Activated T-helper 1 cell treated with Interleukin-2 at 50 U/mL for 16 hours (primary cell): ENCODE data around the gene TIRAP.
"Not testable (repeated sequence)": the region's sequence is repeated elsewhere in the genome, so short reads cannot be mapped to it uniquely, and the experiment has no call there.

Experiments used
- DNase-seq: peaks from one replicate; pipeline ENCODE4 v3.0.0-alpha.2; 2020; ENCODE audit warnings: low read depth

Gene TIRAP

GRCh38 chr11:126284829-126285228 is 1.9 kb downstream of the TIRAP start:
- DNase-seq: peak; percentile 69

DNA sequence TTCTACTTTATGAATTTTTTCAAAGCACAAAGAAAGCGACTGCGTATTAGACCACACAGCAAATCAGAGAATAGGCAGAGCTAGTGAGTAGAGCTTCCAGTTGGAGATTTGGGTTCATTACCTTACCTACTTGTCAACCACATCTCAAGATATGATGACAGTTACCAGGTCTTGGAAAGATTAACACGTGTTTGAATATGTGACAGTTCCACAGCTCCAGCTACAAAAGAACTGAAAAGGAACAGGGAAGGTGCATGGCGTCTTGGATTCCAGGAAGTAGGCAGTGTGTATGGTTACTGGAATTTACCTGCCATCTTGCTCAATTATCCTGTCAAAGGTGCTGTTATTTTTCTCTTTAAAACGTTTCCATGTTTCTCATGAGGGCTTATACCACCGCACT is 5.3 kb downstream of the TIRAP start:
- DNase-seq: no peak

- no peak for DNase-seq
Observed at GRCh38 chr11:126290887-126291286, 8.0 kb downstream of the TIRAP start.

DNA sequence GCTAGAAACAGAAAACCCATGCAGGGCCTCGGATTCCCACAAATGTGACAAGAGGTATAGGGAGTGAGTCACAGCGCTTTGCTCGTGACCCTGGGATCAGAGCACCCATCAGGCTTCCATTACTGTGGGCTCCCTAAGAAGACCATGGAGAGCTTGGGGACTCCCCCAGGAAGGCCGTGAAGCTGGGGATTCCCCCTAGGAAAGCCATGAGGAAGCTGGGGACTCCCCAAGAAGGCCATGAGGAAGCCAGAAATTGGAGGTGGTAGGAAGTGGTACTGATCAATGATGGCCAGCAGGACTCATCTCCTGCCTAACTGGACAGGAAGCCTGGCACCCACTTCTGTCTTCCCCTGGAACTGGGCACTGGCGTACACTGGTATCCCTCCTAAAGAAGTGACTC is 10.8 kb downstream of the TIRAP start:
- no peak for DNase-seq

- no peak for DNase-seq
Observed at GRCh38 chr11:126297004-126297403, 14.1 kb downstream of the TIRAP start.

DNA sequence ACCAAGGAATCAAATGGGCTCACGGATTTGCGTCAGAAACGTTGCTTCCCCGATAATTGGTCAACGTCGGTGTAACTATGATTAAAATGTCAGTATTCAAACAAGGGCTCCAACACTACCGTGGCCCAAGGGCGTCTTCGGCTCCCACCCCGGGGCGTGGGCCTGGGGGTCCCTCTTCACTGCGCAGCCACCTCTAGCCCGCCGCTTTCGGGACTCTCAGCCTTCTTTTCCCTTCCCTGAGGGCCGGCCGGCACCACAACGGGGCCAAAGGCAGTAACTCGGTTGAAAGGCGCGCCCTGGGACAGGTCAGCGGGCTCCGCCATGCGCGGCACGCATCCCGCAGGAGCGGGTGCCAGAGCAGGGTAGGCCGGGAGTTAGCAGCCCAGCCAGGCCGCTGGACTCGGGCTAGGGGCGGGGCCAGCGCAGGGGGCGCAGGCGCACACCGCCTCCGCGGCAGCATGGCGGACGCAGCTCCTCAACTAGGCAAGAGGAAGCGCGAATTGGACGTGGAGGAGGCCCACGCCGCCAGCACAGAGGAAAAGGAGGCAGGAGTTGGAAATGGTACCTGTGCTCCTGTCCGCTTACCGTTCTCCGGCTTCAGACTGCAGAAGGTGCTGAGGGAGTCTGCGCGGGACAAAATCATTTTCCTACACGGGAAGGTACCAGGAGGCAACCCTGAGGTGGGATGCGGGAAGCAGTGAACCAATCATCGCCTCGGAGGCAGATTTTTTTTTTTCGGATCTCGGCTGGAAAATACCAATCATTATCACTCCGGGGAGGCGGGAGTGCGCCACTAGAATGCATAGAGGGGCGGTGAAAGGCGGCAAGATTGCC is 20.9 kb downstream of the TIRAP start, which contains the start of gene DCPS:
Gene DCPS (plus strand): TSS at position 438 of the 834 bp plus-strand sequence. CDS start 21 bp downstream, at position 459.
- peak; percentile 81 for DNase-seq

DNA sequence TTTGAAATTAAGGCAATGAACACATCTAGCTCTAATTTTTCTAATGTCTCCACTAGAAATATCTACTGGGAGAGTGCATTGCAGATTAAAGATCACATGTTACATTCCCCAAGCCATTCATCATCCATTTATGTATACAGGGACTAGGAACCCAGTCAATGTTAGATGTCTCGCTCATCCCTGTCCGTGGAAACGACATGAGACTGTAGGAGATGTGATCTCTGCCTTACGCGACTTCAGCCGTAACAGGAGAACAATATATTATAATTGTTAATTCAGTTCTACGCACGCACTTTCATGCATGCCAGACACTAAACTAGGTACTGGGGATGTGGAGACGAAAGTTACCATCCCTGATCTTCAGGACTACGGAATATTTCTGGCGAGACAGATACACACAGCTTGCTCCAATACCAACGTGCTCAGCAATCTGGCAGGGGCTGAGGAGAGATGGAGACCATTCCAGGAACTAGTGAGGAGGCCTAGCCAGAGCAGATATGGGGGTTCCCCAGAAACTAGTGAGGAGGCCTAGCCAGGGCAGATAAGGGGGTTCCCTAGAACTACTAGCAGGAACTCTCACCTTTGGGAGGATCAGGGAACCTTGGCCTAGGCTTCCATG is 21.7 kb downstream of the TIRAP start:
- DNase-seq: no peak

- DNase-seq: no peak
Observed at GRCh38 chr11:126305699-126306098, 22.8 kb downstream of the TIRAP start.

DNA sequence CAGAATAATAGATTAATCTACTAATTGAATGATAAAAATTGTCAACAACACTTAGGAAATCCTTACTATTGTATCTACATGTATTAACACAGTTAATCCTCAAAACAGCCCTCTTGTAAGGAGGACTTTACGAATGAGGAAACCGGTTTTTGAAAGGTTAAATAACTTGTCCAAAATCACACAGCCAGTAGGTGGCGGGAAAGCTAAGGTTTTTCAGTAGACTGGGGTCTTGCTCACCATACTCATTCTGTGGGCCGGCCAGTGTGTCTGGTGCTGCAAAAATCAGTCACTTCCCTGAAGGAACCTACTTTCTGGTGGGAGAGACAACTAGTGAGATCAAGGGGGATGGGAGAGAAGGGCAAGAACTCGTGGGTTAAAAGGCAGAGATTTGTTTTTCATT is 24.8 kb downstream of the TIRAP start:
- no peak for DNase-seq

DNA sequence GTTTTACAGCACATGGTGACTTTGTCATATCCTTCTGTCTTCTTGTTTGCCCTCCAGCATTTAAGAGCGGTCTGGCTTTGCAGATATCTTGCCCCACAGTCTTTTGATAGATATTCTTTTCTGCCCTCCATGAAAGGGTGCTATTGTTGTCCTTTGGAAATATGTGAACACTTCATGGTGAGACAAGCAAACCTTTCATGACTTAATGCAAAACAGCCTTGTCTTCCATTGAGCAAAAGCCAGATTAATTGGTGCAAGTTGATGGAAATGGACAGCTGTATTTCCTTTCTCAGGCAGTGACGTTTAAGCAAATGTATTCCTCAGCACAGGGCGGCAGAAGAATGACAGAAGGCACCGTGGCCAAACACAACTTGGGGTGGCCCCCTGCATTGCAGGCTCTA is 25.4 kb downstream of the TIRAP start:
- no peak for DNase-seq

- not testable (repeated sequence) for DNase-seq
Observed at GRCh38 chr11:126308771-126309170, 25.9 kb downstream of the TIRAP start.

DNA sequence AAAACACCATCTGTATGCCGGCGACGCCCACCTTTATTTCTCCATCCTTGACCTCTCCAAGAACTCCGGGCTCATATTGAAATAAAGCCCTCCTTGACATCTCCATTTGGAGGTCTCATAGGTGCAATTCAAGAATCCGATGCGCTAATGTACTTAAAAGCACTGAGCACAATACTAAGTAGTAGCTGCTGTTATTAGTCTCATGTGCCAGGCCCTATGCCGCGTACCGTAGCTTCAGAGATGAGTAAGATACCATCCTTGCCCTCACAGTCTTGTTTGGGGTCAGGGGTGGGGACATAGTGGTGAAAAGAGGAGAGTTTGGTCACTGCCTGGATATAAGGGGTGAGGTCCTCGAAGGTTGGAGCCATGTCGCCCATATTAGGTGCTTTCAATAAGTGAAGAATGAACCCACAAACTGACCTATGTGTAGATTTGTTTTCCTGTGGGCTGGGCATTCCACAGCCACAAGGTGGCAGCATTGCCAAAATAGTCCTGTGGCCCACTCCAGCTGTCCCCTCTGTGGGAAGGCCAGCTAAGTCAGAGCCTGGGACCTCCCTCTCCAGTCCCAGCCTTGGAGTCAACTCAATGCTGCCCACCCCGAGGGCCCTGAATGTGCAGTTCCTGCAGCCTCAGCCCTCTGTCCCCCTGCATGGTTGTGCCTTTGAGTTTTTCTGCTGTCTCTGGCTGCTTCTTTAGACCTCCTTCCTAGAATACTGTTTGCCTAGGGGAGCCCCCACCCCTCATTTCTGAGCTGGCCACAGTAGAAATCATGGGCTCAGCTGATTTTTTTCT is 27.5 kb downstream of the TIRAP start:
- DNase-seq: peak; percentile 25

DNA sequence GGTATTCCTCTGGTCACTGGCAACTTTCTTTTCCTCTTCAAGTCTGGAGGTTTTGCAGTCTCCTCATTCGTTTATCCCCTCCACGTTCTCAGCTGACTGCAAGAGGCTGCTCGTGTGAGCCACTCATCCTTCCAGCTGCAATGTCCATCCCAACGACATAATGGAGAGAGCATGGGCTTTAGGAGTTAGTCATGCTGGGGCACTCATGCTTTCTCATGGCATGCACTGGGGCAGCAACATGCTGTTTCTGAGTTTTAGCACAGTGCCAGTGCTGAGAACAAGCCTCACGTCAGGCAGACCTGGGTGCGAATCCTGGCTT is 28.1 kb downstream of the TIRAP start:
- DNase-seq: no peak

GRCh38 chr11:126311401-126312291 is 28.8 kb downstream of the TIRAP start:
- no peak for DNase-seq

DNA sequence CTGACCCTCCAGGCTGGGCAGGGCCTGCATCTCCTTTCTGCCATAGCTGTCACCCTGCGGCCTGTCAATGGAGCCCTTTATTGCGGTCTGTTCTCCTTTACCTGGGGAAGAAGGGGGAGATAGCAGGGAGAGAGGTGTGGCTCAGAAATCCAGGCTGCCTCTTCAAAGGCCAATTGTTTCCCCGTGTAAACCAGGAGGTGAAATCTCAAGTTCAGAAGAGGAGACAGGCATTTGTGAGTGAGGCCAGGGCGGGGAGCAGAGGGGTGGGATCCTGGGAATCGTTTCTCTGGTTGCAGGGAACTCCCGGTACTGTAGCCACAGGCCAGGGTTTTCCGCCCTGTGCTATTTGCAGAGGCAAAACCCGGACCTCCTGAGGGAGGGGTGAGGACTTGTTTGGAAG is 30.1 kb downstream of the TIRAP start:
- DNase-seq: no peak

DNA sequence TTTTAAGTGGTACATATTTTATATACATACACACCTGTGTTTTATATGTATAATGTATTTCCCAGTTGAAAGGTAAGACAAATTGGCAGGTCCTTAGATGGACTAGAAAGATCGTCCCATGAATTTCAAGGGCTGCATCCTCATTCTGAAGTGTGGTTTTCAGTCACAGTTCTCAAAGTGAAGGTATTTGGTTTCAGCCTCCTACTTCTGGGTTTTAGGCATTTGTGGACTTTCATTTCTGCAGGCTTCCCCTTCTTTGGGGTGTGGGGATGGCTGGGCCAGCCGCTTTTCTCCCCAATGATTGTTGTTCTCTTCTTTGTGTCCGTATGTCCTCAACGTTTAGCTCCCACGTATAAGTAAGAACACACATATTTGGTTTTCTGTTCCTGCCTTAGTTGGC is 30.9 kb downstream of the TIRAP start:
- no peak for DNase-seq

DNA sequence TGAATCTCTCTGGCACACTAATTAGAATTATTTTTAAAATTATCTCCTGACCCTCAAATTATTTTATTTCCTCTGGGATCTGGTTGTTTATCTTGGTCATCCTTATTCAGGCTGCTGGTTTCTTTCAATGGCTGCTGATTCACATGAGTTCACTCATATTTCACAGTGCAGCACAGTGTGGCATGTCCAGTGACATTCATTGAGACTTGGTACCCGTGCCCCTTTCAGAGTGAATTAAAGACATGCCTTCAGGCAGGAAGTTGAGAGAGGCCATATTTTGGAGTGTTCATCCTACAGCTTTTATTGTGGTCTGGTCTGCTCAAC is 34.5 kb downstream of the TIRAP start:
- DNase-seq: no peak

- no peak for DNase-seq
Observed at GRCh38 chr11:126317756-126318573, 35.1 kb downstream of the TIRAP start.

GRCh38 chr11:126318574-126319373 is 35.9 kb downstream of the TIRAP start:
- no peak for DNase-seq

DNA sequence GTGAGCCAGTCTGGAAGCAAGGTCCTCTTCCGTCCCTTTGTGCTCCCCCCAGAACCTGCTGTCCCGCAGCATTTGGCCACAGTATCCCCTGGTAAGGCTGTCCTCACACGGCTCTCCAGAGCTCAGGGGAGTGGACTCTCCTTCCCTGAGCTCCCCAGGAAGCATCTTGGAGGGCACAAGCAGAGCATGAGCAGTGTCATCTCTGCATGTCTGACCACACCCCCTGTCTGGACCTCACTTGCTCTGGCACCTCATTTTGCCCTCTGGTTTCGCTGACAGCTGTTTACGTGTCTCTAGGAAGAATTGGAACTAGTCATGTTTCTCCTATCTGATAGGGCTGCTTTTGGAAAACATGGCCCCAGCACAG is 36.5 kb downstream of the TIRAP start:
- DNase-seq: no peak
